ENCODE data around the gene RBM24.

The RBM24 gene

GRCh38 chr6:17341891-17342290 lies 60.7 kb downstream of the RBM24 start:
- DNase-seq (ENCODE audit: low read depth) = no peak

DNA sequence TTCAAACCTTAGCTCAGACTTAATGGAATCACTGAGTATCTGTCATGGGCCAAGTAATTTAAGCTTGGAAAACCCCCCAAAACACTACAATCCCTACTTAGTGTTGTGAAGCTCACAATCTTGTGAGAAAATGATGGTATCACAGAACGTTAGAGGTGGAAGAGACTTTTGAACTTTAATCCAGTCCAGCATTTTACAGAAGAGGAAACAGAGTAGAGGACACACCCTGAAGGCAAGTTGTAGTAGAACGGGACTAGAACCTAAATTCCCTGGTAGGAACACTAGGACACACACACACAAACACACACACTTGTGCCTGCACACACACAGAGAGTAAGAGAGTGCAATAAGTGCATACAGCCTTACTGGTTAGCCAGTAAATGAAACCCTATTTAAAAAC lies 62.1 kb downstream of the RBM24 start:
- DNase-seq (ENCODE audit: low read depth) = no peak
